ENCODE data around the gene CRADD. TPM values are rescaled to one million over a fixed set of nuclear protein-coding genes. Genes with fewer than 3 reads are reported as not detected.

CRADD gene
- total RNA-seq, 4 donors from 2014 or later = 16.1 to 43.3 (median 26.5) TPM

- H3K4me3 ChIP-seq (ENCODE audit: low read depth, poor library complexity, severe bottlenecking) = no peak overlapping the region
- no peak for DNase-seq (ENCODE audit: low spot score in 2 of 2)
- intact Hi-C loops (cut with DNase I; ENCODE audit: low total_unique reads) = no loop called here
- no peak for TF ChIP-seq POLR2A (IDR thresholded peaks at IDR 0.05)
- TF ChIP-seq CTCF (IDR thresholded peaks at IDR 0.05) = no peak
- 73 to 74% methylated on average over 4 of the region's 4 CpGs for WGBS, 2 donors
Observed at GRCh38 chr12:93746572-93747168, 69.5 kb downstream of the CRADD start.

DNA sequence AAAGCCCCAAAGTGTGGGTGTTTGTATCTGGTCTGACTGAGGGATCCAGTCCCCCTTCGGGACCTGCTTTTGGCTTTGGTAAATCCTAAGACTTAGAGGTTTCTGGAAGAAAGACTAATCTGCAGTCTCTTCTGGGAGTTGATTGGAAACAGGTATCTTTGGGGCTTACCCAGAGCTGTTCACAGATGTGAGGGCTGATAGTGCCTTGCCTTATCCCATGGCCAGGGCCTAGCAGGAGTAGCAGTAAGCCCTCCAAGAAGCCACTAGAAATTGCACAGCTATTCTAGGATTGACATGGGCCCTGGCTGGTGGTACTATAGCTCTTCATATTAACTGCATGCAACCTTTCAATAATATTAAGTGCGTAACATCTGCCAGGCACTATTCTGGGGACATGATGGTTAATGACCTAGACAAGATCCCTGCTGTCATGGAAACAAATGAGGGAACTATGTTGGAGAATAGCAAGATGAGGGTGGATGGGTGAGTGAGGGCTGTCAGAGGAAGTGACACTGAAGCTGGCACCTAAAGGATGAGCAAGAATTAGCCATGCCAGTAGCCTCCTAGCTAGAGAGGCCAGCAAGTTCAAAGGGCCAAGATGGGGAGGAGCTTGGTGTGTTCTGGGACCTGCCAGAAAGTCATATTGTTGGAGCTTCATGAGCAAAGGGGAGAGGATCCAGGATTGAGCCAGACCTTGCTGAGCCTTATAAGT, 71.7 kb downstream of the CRADD start:
- intact Hi-C loops (cut with DNase I; ENCODE audit: low total_unique reads) = no loop called here
- TF ChIP-seq POLR2A (IDR thresholded peaks at IDR 0.05) (no peak), CTCF (IDR thresholded peaks at IDR 0.05) (no peak)
- DNase-seq (ENCODE audit: low spot score in 2 of 2) = no peak
- H3K4me3 ChIP-seq (ENCODE audit: low read depth, poor library complexity, severe bottlenecking) = no peak overlapping the region
- WGBS, 2 donors = 95 to 98% methylated on average over 2 of the region's 2 CpGs

DNA sequence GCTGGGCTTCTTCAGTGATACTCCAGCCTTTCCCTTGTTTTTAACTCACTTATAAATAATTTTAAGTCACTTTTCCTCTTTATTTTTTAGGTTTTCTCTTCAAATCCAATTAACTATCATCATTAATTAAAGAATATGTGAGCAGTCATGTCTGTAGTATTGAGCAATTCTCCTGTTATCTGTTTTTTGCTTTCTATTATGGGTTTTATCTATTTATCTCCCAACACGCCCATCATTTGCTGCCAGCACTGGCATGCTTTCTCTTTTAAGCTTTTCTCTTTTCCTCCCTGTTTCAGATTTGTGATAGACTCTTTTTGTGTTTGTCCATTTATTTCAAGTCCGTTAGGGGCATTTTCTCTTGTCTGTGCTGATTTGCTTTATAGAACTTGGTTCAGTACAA, 72.3 kb downstream of the CRADD start:
- intact Hi-C loops (cut with DNase I; ENCODE audit: low total_unique reads) = no loop called here
- TF ChIP-seq POLR2A (IDR thresholded peaks at IDR 0.05) (no peak), CTCF (IDR thresholded peaks at IDR 0.05) (no peak)
- 39 to 49% methylated on average over 2 of the region's 2 CpGs for WGBS, 2 donors
- no peak for DNase-seq (ENCODE audit: low spot score in 2 of 2)
- H3K4me3 ChIP-seq (ENCODE audit: low read depth, poor library complexity, severe bottlenecking) = no peak overlapping the region

GRCh38 chr12:93750056-93750455, 72.9 kb downstream of the CRADD start:
- no peak for DNase-seq (ENCODE audit: low spot score in 2 of 2)
- WGBS, 2 donors = 64 to 73% methylated on average over 6 of the region's 6 CpGs
- no peak overlapping the region for H3K4me3 ChIP-seq (ENCODE audit: low read depth, poor library complexity, severe bottlenecking)
- TF ChIP-seq POLR2A (IDR thresholded peaks at IDR 0.05) (no peak), CTCF (IDR thresholded peaks at IDR 0.05) (no peak)
- intact Hi-C loops (cut with DNase I; ENCODE audit: low total_unique reads) = no loop called here

- intact Hi-C loops (cut with DNase I; ENCODE audit: low total_unique reads) = no loop called here
- DNase-seq (ENCODE audit: low spot score in 2 of 2) = no peak
- TF ChIP-seq CTCF (IDR thresholded peaks at IDR 0.05) (no peak), POLR2A (IDR thresholded peaks at IDR 0.05) (no peak)
- WGBS, 2 donors = 68 to 82% methylated on average over 6 of the region's 6 CpGs
- H3K4me3 ChIP-seq (ENCODE audit: low read depth, poor library complexity, severe bottlenecking) = no peak overlapping the region
Observed at GRCh38 chr12:93751864-93752610, 74.9 kb downstream of the CRADD start.
